Neuronal stem cell (in vitro differentiated cells): Measurements from ENCODE around the gene BARX2.

Source experiments
- DNase-seq: peaks from one replicate; pipeline ENCODE4 v3.0.0-alpha.2; 2013; ENCODE audit warnings: low spot score
- H2AFZ ChIP-seq: one replicate; pipeline ENCODE4 v1.6.1; 2013; ENCODE audit warnings: mild to moderate bottlenecking, low read length, inconsistent platforms
- H2AK5ac ChIP-seq: 2 replicates; pipeline ENCODE4 v1.6.1; 2013; ENCODE audit warnings: low read depth, mild to moderate bottlenecking, inconsistent platforms, low read length, moderate library complexity, mixed read lengths
- H2BK120ac ChIP-seq: 2 replicates; pipeline ENCODE4 v1.6.1; 2013; ENCODE audit warnings: low read depth, mild to moderate bottlenecking, inconsistent platforms, low read length, moderate library complexity, mixed read lengths
- H2BK12ac ChIP-seq: one replicate; pipeline ENCODE4 v1.6.1; 2013; ENCODE audit warnings: low read length, inconsistent platforms
- H2BK15ac ChIP-seq: 2 replicates; pipeline ENCODE4 v1.6.1; 2013; ENCODE audit warnings: mild to moderate bottlenecking, low read length, inconsistent platforms, mixed read lengths
- H2BK5ac ChIP-seq: one replicate; pipeline ENCODE4 v1.6.1; 2013; ENCODE audit warnings: inconsistent platforms, mild to moderate bottlenecking, low read length, moderate library complexity
- H3K14ac ChIP-seq: one replicate; pipeline ENCODE4 v1.6.1; 2013; ENCODE audit warnings: low read length, inconsistent platforms
- H3K18ac ChIP-seq: 2 replicates; pipeline ENCODE4 v1.6.1; 2013; ENCODE audit warnings: low read length, inconsistent platforms
- H3K23ac ChIP-seq: 2 replicates; pipeline ENCODE4 v1.6.1; 2013; ENCODE audit warnings: low read depth, mild to moderate bottlenecking, mixed read lengths, low read length, inconsistent platforms; ENCODE audit not compliant: poor library complexity
- H3K27ac ChIP-seq: replicated peaks from 3 replicates; pipeline ENCODE4 v1.5.1; 2013; ENCODE audit warnings: low read length, inconsistent platforms
- H3K27me3 ChIP-seq, 3 experiments: 2 replicates each; pipeline ENCODE4 v1.6.1; 2013; ENCODE audit warnings: low read length in 3 of 3, mild to moderate bottlenecking in 2 of 3, inconsistent platforms in 1 of 3, low read depth in 1 of 3, mixed read lengths in 1 of 3, moderate library complexity in 1 of 3; ENCODE audit not compliant: control insufficient read depth in 3 of 3, insufficient read depth in 3 of 3
- H3K36me3 ChIP-seq, 2 donors: replicated peaks in 1 of 2; 2 replicates each; pipeline ENCODE4 v1.6.1; 2013; ENCODE audit warnings: low read length in 2 of 2; ENCODE audit not compliant: control insufficient read depth in 2 of 2, insufficient read depth in 2 of 2
- H3K4ac ChIP-seq: 2 replicates; pipeline ENCODE4 v1.6.1; 2013; ENCODE audit warnings: inconsistent platforms, mild to moderate bottlenecking, low read length, moderate library complexity
- H3K4me1 ChIP-seq, 2 donors: 1 replicate in 1 of 2; 2 replicates in 1 of 2; pipeline ENCODE4 v1.6.1; 2013; ENCODE audit warnings: low read length in 2 of 2, low read depth in 1 of 2; ENCODE audit not compliant: control insufficient read depth in 2 of 2, insufficient read depth in 1 of 2
- H3K4me2 ChIP-seq: one replicate; pipeline ENCODE4 v1.6.1; 2013; ENCODE audit warnings: mild to moderate bottlenecking, low read length, inconsistent platforms; ENCODE audit not compliant: insufficient read depth, poor library complexity, severe bottlenecking
- H3K4me3 ChIP-seq, 2 donors: 2 replicates each; pipeline ENCODE4 v1.5.1; 2013; ENCODE audit warnings: low read length in 2 of 2, mild to moderate bottlenecking in 2 of 2, inconsistent platforms in 1 of 2, moderate library complexity in 1 of 2
- H3K79me1 ChIP-seq: one replicate; pipeline ENCODE4 v1.6.1; 2013; ENCODE audit warnings: low read depth, mild to moderate bottlenecking, inconsistent platforms, low read length, moderate library complexity
- H3K9ac ChIP-seq: one replicate; pipeline ENCODE4 v1.6.1; 2013; ENCODE audit warnings: mild to moderate bottlenecking, low read depth, low read length, inconsistent platforms; ENCODE audit not compliant: poor library complexity
- H3K9me3 ChIP-seq, 2 donors: replicated peaks in 1 of 2; 2 replicates each; pipeline versions ENCODE3 to v1.6.1; 2013; ENCODE audit warnings: low read length in 2 of 2, mild to moderate bottlenecking in 2 of 2, inconsistent platforms in 1 of 2, low read depth in 1 of 2, mixed read lengths in 1 of 2, moderate library complexity in 1 of 2; ENCODE audit not compliant: control insufficient read depth in 2 of 2, insufficient read depth in 1 of 2
- H4K8ac ChIP-seq: one replicate; pipeline ENCODE4 v1.6.1; 2013; ENCODE audit warnings: low read depth, mild to moderate bottlenecking, inconsistent platforms, low read length, moderate library complexity
- H4K91ac ChIP-seq: one replicate; pipeline ENCODE4 v1.6.1; 2013; ENCODE audit warnings: low read length, low read depth, mild to moderate bottlenecking, inconsistent platforms; ENCODE audit not compliant: poor library complexity
- WGBS, 2 donors: extraction: QIAGEN DNeasy Blood & Tissue Kit; methylation state at CpG; one replicate each; pipeline ENCODE4 v1.1.7; 2013; ENCODE audit warnings: missing lambda C conversion rate in 2 of 2, mixed read lengths in 1 of 2; ENCODE audit not compliant: insufficient read length in 2 of 2, insufficient replicate concordance in 1 of 2; ENCODE audit errors: extremely low coverage in 2 of 2; 5-methylcytosine and 5-hydroxymethylcytosine counted together

The BARX2 gene

GRCh38 chr11:129416080-129416820 lies 40.6 kb downstream of the BARX2 start:
- Histone ChIP-seq H3K4me2 (no peak overlapping the region), H3K14ac (no peak overlapping the region), H3K18ac (no peak overlapping the region), H4K8ac (no peak overlapping the region), H2BK15ac (no peak overlapping the region), H3K79me1 (no peaks in the 10 kb centered on the region), H3K9me3 (no peaks in the 10 kb centered on the region), H2AK5ac (no peak overlapping the region), H2BK120ac (no peak overlapping the region), H3K27ac (no peak overlapping the region), H3K4me1 (no peaks in the 10 kb centered on the region), H3K23ac (no peak overlapping the region), H2BK12ac (no peak overlapping the region), H4K91ac (no peak overlapping the region), H2BK5ac (no peak overlapping the region), H3K4ac (no peak overlapping the region), H3K36me3 (no peaks in the 10 kb centered on the region), H3K27me3 (peaks cover 0 to 8% (median 0%) of the 10 kb centered on the region in 3 experiments), H3K9ac (no peak overlapping the region), H2AFZ (no peak overlapping the region), H3K4me3 (no peak overlapping the region)
- no CpG with 5 or more reads among the region's 7 CpGs for WGBS, 2 donors
- DNase-seq, result no peak

- DNase-seq, result no peak
- no peaks in the 10 kb centered on the region for H3K4me1 ChIP-seq
- no peak overlapping the region for H2BK5ac ChIP-seq
- no peak overlapping the region for H4K8ac ChIP-seq
- no peak overlapping the region for H3K4me2 ChIP-seq
- H3K79me1 ChIP-seq, result no peaks in the 10 kb centered on the region
- no CpG with 5 or more reads among the region's 7 CpGs for WGBS, 2 donors
- no peak overlapping the region for H3K4me3 ChIP-seq
- no peak overlapping the region for H4K91ac ChIP-seq
- no peak overlapping the region for H3K27ac ChIP-seq
- no peak overlapping the region for H2BK15ac ChIP-seq
- no peak overlapping the region for H2AFZ ChIP-seq
- H3K9me3 ChIP-seq, result no peaks in the 10 kb centered on the region
- H3K14ac ChIP-seq, result no peak overlapping the region
- H3K36me3 ChIP-seq, result no peaks in the 10 kb centered on the region
- H2BK12ac ChIP-seq, result no peak overlapping the region
- H2AK5ac ChIP-seq, result no peak overlapping the region
- H3K23ac ChIP-seq, result no peak overlapping the region
- no peak overlapping the region for H2BK120ac ChIP-seq
- no peak overlapping the region for H3K9ac ChIP-seq
- no peak overlapping the region for H3K18ac ChIP-seq
- no peak overlapping the region for H3K4ac ChIP-seq
- peaks cover 0 to 8% (median 0%) of the 10 kb centered on the region in 3 experiments for H3K27me3 ChIP-seq
Measured at GRCh38 chr11:129417458-129417857, 41.8 kb downstream of the BARX2 start.

GRCh38 chr11:129418039-129418438 lies 42.4 kb downstream of the BARX2 start:
- H2BK5ac ChIP-seq, result no peak overlapping the region
- no peak overlapping the region for H3K18ac ChIP-seq
- no peak overlapping the region for H3K14ac ChIP-seq
- H2AK5ac ChIP-seq, result no peak overlapping the region
- H4K8ac ChIP-seq, result no peak overlapping the region
- WGBS, 2 donors, result no CpG with 5 or more reads among the region's 4 CpGs
- no peak overlapping the region for H2BK15ac ChIP-seq
- no peaks in the 10 kb centered on the region for H3K36me3 ChIP-seq
- H3K27ac ChIP-seq, result no peak overlapping the region
- H3K23ac ChIP-seq, result no peak overlapping the region
- no peaks in the 10 kb centered on the region for H3K4me1 ChIP-seq
- H4K91ac ChIP-seq, result no peak overlapping the region
- no peak overlapping the region for H2BK120ac ChIP-seq
- no peak overlapping the region for H3K9ac ChIP-seq
- no peak overlapping the region for H3K4me3 ChIP-seq
- H2BK12ac ChIP-seq, result no peak overlapping the region
- H3K4ac ChIP-seq, result no peak overlapping the region
- no peak overlapping the region for H3K4me2 ChIP-seq
- H3K27me3 ChIP-seq, result peaks cover 0 to 8% (median 0%) of the 10 kb centered on the region in 3 experiments
- no peak overlapping the region for H2AFZ ChIP-seq
- H3K9me3 ChIP-seq, result no peaks in the 10 kb centered on the region
- no peak for DNase-seq
- no peaks in the 10 kb centered on the region for H3K79me1 ChIP-seq

GRCh38 chr11:129419386-129419785 lies 43.7 kb downstream of the BARX2 start:
- no peak overlapping the region for H3K4ac ChIP-seq
- H3K79me1 ChIP-seq, result no peaks in the 10 kb centered on the region
- H2BK120ac ChIP-seq, result no peak overlapping the region
- H3K36me3 ChIP-seq, result no peaks in the 10 kb centered on the region
- no peak overlapping the region for H2BK12ac ChIP-seq
- H3K27ac ChIP-seq, result no peak overlapping the region
- no peak overlapping the region for H3K4me3 ChIP-seq
- no peak overlapping the region for H3K23ac ChIP-seq
- H3K4me1 ChIP-seq, result no peaks in the 10 kb centered on the region
- H2AFZ ChIP-seq, result no peak overlapping the region
- H3K9me3 ChIP-seq, result no peaks in the 10 kb centered on the region
- no CpG with 5 or more reads among the region's 3 CpGs for WGBS, 2 donors
- no peak overlapping the region for H3K18ac ChIP-seq
- no peak overlapping the region for H3K4me2 ChIP-seq
- H3K27me3 ChIP-seq, result peaks cover 0 to 8% (median 0%) of the 10 kb centered on the region in 3 experiments
- H2AK5ac ChIP-seq, result no peak overlapping the region
- no peak for DNase-seq
- H3K9ac ChIP-seq, result no peak overlapping the region
- H4K91ac ChIP-seq, result no peak overlapping the region
- no peak overlapping the region for H3K14ac ChIP-seq
- no peak overlapping the region for H4K8ac ChIP-seq
- no peak overlapping the region for H2BK5ac ChIP-seq
- H2BK15ac ChIP-seq, result no peak overlapping the region
